ENCODE data around the gene GFM1. TPM values are rescaled to one million over a fixed set of nuclear protein-coding genes. Genes with fewer than 3 reads are reported as not detected.

Gene GFM1
- total and polyA plus RNA-seq, 2 experiments from 2014 or later = 24.5 to 59.9 TPM

DNA sequence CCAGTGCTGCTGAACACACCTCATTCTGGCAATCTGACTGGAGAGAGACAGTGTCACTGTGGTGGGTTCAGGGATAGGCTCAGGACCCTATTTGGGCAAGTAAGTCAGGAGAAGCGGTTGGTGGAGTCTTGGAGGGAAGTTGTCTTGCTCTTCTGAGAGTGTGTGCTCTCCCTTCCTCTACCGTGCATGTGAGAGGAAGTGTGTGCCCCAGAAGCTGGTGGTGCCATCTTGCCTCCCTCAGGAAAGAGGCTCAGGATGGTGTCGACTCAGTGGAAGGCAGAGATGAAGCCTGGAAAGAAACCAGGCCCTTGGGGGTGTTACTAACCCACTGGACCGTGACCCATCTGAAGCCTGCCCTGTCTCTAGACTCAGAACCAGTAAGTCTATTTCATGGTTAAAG is 94.8 kb downstream of the GFM1 start:
- Mint-ChIP-seq H3K27me3 (ENCODE audit: insufficient read depth, low read depth, poor library complexity) (peaks cover 2% of the 10 kb centered on the region), H3K27ac (no peak overlapping the region), H3K36me3 (ENCODE audit: low read depth) (peaks cover 5% of the 10 kb centered on the region; the same call in 1 of the 3 replicates), H3K9me3 (peaks cover 4% of the 10 kb centered on the region), H3K4me3 (no peak overlapping the region), H3K4me1 (no peaks in the 10 kb centered on the region)
- Histone ChIP-seq H3F3A (replicated peaks; ENCODE audit: low read depth) (no peaks in the 10 kb centered on the region), H3K4me1 (ENCODE audit: insufficient read depth) (no peaks in the 10 kb centered on the region), H3K79me2 (replicated peaks; ENCODE audit: insufficient read depth) (no peaks in the 10 kb centered on the region), H4K20me1 (replicated peaks; ENCODE audit: insufficient read depth) (no peaks in the 10 kb centered on the region), H3K9me2 (ENCODE audit: insufficient read depth) (no peaks in the 10 kb centered on the region), H3K4me3 (no peak overlapping the region), H3K36me3 (ENCODE audit: insufficient read depth) (no peaks in the 10 kb centered on the region), H2AFZ (no peak overlapping the region), H3K27me3 (ENCODE audit: insufficient read depth) (no peaks in the 10 kb centered on the region), H3K27ac (ENCODE audit: low read depth) (no peak overlapping the region), H3K4me2 (no peak overlapping the region)
- no peak for ATAC-seq
- TF ChIP-seq POLR2AphosphoS5 (IDR thresholded peaks at IDR 0.05; ENCODE audit: low read depth) (no peak), CREB1 (CRISPR knock-in tag; IDR thresholded peaks at IDR 0.05; ENCODE audit: low read depth) (no peak), STAT1 (IDR thresholded peaks at IDR 0.05; ENCODE audit: unreplicated experiment) (no peak)
- DNase-seq (ENCODE audit: low spot score) = no peak

DNA sequence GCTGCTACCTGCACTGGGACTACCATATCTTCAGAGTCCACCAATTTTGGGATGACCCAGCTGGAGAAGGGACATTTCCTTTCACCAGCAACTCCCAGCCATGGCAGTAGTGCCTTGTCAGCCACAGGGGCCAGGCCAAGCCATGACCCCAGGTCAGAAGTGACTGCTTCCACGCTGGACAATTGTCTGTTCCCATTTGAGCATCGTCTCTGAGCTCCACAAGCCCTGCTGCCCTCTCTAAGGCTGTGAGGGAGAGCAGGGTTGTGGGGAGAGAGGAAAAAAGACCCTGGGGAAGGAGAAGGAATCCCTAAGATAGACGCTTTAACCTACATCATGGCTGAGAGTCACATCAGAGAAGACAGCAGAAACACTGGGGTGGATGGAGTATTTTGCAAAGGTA is 95.3 kb downstream of the GFM1 start:
- no peaks in the 10 kb centered on the region for H4K20me1 ChIP-seq (replicated peaks; ENCODE audit: insufficient read depth)
- DNase-seq (ENCODE audit: low spot score) (no peak), ATAC-seq (no peak)
- H3K9me3 Mint-ChIP-seq = peaks cover 4% of the 10 kb centered on the region
- H2AFZ ChIP-seq = no peak overlapping the region
- no peak overlapping the region for H3K4me3 Mint-ChIP-seq
- no peak overlapping the region for H3K27ac Mint-ChIP-seq
- no peaks in the 10 kb centered on the region for H3K4me1 ChIP-seq (ENCODE audit: insufficient read depth)
- H3F3A ChIP-seq (replicated peaks; ENCODE audit: low read depth) = no peaks in the 10 kb centered on the region
- peaks cover 5% of the 10 kb centered on the region; the same call in 1 of the 3 replicates for H3K36me3 Mint-ChIP-seq (ENCODE audit: low read depth)
- H3K27me3 ChIP-seq (ENCODE audit: insufficient read depth) = no peaks in the 10 kb centered on the region
- no peak overlapping the region for H3K4me3 ChIP-seq
- H3K79me2 ChIP-seq (replicated peaks; ENCODE audit: insufficient read depth) = no peaks in the 10 kb centered on the region
- H3K9me2 ChIP-seq (ENCODE audit: insufficient read depth) = no peaks in the 10 kb centered on the region
- H3K36me3 ChIP-seq (ENCODE audit: insufficient read depth) = no peaks in the 10 kb centered on the region
- H3K27me3 Mint-ChIP-seq (ENCODE audit: insufficient read depth, low read depth, poor library complexity) = peaks cover 2% of the 10 kb centered on the region
- no peak overlapping the region for H3K4me2 ChIP-seq
- H3K4me1 Mint-ChIP-seq = no peaks in the 10 kb centered on the region; the same call in 2 of the 3 replicates
- no peak for TF ChIP-seq EZH2 (IDR thresholded peaks at IDR 0.05; ENCODE audit: low read depth, unreplicated experiment)
- TF ChIP-seq ZNF114 (CRISPR knock-in tag; IDR thresholded peaks at IDR 0.05) = no peak
- TF ChIP-seq NANOG (IDR thresholded peaks at IDR 0.05; ENCODE audit: borderline replicate concordance) = no peak
- TF ChIP-seq, protein P1, sequence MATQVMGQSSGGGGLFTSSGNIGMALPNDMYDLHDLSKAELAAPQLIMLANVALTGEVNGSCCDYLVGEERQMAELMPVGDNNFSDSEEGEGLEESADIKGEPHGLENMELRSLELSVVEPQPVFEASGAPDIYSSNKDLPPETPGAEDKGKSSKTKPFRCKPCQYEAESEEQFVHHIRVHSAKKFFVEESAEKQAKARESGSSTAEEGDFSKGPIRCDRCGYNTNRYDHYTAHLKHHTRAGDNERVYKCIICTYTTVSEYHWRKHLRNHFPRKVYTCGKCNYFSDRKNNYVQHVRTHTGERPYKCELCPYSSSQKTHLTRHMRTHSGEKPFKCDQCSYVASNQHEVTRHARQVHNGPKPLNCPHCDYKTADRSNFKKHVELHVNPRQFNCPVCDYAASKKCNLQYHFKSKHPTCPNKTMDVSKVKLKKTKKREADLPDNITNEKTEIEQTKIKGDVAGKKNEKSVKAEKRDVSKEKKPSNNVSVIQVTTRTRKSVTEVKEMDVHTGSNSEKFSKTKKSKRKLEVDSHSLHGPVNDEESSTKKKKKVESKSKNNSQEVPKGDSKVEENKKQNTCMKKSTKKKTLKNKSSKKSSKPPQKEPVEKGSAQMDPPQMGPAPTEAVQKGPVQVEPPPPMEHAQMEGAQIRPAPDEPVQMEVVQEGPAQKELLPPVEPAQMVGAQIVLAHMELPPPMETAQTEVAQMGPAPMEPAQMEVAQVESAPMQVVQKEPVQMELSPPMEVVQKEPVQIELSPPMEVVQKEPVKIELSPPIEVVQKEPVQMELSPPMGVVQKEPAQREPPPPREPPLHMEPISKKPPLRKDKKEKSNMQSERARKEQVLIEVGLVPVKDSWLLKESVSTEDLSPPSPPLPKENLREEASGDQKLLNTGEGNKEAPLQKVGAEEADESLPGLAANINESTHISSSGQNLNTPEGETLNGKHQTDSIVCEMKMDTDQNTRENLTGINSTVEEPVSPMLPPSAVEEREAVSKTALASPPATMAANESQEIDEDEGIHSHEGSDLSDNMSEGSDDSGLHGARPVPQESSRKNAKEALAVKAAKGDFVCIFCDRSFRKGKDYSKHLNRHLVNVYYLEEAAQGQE (IDR thresholded peaks at IDR 0.05; ENCODE audit: unreplicated experiment) = no peak
- no peak for TF ChIP-seq JUNB (IDR thresholded peaks at IDR 0.05; ENCODE audit: unreplicated experiment)
- TF ChIP-seq, protein P2, sequence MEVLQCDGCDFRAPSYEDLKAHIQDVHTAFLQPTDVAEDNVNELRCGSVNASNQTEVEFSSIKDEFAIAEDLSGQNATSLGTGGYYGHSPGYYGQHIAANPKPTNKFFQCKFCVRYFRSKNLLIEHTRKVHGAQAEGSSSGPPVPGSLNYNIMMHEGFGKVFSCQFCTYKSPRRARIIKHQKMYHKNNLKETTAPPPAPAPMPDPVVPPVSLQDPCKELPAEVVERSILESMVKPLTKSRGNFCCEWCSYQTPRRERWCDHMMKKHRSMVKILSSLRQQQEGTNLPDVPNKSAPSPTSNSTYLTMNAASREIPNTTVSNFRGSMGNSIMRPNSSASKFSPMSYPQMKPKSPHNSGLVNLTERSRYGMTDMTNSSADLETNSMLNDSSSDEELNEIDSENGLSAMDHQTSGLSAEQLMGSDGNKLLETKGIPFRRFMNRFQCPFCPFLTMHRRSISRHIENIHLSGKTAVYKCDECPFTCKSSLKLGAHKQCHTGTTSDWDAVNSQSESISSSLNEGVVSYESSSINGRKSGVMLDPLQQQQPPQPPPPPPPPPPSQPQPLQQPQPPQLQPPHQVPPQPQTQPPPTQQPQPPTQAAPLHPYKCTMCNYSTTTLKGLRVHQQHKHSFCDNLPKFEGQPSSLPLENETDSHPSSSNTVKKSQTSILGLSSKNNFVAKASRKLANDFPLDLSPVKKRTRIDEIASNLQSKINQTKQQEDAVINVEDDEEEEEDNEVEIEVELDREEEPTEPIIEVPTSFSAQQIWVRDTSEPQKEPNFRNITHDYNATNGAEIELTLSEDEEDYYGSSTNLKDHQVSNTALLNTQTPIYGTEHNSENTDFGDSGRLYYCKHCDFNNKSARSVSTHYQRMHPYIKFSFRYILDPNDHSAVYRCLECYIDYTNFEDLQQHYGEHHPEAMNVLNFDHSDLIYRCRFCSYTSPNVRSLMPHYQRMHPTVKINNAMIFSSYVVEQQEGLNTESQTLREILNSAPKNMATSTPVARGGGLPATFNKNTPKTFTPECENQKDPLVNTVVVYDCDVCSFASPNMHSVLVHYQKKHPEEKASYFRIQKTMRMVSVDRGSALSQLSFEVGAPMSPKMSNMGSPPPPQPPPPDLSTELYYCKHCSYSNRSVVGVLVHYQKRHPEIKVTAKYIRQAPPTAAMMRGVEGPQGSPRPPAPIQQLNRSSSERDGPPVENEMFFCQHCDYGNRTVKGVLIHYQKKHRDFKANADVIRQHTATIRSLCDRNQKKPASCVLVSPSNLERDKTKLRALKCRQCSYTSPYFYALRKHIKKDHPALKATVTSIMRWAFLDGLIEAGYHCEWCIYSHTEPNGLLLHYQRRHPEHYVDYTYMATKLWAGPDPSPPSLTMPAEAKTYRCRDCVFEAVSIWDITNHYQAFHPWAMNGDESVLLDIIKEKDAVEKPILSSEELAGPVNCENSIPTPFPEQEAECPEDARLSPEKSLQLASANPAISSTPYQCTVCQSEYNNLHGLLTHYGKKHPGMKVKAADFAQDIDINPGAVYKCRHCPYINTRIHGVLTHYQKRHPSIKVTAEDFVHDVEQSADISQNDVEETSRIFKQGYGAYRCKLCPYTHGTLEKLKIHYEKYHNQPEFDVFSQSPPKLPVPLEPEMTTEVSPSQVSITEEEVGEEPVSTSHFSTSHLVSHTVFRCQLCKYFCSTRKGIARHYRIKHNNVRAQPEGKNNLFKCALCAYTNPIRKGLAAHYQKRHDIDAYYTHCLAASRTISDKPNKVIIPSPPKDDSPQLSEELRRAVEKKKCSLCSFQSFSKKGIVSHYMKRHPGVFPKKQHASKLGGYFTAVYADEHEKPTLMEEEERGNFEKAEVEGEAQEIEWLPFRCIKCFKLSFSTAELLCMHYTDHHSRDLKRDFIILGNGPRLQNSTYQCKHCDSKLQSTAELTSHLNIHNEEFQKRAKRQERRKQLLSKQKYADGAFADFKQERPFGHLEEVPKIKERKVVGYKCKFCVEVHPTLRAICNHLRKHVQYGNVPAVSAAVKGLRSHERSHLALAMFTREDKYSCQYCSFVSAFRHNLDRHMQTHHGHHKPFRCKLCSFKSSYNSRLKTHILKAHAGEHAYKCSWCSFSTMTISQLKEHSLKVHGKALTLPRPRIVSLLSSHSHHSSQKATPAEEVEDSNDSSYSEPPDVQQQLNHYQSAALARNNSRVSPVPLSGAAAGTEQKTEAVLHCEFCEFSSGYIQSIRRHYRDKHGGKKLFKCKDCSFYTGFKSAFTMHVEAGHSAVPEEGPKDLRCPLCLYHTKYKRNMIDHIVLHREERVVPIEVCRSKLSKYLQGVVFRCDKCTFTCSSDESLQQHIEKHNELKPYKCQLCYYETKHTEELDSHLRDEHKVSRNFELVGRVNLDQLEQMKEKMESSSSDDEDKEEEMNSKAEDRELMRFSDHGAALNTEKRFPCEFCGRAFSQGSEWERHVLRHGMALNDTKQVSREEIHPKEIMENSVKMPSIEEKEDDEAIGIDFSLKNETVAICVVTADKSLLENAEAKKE (CRISPR knock-in tag; IDR thresholded peaks at IDR 0.05) = no peak
- no peak for TF ChIP-seq POLR2AphosphoS5 (IDR thresholded peaks at IDR 0.05; ENCODE audit: low read depth)
- no peak overlapping the region for H3K27ac ChIP-seq (ENCODE audit: low read depth)
